A549 treated with dexamethasone at 1 μM for 4 hours (cell line): ENCODE results near the gene KRTAP4-12. TPM values are rescaled to one million over a fixed set of nuclear protein-coding genes. Genes with fewer than 3 reads are reported as not detected.

Experiments used
- total RNA-seq: library from RNA; stranded (reverse); fragments of 200-300 nt; extraction: Qiagen RNA extraction; gene quantifications from 5 replicates; pipeline ENCODE4 v1.2.3, GENCODE V29; 2022

The KRTAP4-12 gene
- total RNA-seq, result not detected in 5 replicates

DNA sequence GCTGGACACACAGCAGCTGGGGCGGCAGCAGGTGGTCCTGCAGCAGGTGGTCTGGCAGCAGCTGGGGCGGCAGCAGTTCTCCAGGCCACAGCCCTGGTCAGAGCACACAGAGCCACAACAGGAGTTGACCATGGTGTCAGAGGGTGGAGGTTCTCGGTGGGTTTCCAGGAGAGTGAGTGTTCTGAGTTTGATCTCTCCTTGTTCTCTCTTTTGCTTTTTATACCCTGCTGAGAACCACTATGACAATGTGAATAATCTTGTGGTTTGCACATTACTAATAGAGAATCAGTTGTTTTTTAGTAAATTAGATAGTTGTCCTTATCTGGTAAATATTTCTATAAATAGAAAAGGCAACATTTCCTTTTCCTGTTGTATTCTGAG is at the start of gene KRTAP4-12:
TSS of gene KRTAP4-12 (minus strand) at position 192 of the 381 bp plus-strand sequence. CDS start at position 132, 60 bp downstream.

DNA sequence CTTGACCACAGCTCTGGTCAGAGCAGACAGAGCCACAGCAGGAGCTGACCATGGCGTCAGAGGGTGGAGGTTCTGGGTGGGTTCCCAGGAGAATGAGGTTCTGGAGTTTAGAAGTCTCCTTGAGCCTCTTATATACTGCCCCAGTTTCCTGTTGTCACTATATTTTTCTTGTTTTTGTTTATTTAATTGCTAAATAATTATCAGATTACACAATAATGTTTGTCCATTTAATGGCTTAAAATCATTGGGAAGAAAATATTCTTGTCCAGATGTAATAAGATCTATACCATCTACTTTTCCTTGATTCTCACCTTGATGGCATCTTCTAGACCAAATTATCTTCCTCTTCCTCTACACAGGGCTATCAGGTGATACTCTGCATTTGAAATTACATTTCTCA is 44.1 kb upstream of the KRTAP4-12 start, which contains the start of gene KRTAP4-3:
TSS of gene KRTAP4-3 (minus strand) at position 101 of the 400 bp plus-strand sequence. CDS start at position 52, 49 bp downstream.

DNA sequence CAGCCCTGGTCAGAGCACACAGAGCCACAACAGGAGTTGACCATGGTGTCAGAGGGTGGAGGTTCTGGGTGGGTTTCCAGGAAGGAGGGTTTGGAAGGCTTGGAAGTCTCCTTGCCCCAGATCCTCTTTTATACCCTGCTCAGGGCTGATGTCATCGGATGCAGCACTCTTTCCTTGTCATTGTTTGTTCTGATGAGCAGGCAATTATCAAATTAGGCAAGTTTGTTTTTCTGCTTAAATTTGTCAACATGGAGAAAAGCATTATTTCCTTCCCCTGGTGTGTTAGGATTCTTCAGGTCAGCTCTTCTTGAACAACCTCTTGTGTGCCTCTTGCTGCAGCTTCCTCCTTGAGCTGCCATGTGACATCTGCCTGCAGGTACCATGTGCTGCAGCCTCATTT is 36.7 kb upstream of the KRTAP4-12 start, which contains the start of gene KRTAP4-4:
TSS of gene KRTAP4-4 (minus strand) at position 101 of the 400 bp plus-strand sequence. CDS start at position 44, 57 bp downstream.

DNA sequence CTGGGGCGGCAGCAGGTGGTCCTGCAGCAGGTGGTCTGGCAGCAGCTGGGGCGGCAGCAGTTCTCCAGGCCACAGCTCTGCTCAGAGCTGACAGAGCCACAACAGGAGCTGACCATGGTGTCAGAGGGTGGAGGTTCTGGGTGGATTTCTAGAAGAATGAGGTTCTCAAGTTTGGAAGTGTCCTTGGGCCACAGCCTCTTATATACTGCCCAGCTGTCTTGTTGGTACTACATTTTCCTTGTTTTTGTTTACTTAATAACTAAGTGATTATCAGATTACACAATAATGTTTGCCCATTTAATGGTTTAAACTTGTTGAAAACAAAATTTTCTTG is 25.6 kb upstream of the KRTAP4-12 start, which contains the start of gene KRTAP4-5:
TSS of gene KRTAP4-5 (minus strand) at position 174 of the 334 bp plus-strand sequence. CDS start at position 116, 58 bp downstream.

DNA sequence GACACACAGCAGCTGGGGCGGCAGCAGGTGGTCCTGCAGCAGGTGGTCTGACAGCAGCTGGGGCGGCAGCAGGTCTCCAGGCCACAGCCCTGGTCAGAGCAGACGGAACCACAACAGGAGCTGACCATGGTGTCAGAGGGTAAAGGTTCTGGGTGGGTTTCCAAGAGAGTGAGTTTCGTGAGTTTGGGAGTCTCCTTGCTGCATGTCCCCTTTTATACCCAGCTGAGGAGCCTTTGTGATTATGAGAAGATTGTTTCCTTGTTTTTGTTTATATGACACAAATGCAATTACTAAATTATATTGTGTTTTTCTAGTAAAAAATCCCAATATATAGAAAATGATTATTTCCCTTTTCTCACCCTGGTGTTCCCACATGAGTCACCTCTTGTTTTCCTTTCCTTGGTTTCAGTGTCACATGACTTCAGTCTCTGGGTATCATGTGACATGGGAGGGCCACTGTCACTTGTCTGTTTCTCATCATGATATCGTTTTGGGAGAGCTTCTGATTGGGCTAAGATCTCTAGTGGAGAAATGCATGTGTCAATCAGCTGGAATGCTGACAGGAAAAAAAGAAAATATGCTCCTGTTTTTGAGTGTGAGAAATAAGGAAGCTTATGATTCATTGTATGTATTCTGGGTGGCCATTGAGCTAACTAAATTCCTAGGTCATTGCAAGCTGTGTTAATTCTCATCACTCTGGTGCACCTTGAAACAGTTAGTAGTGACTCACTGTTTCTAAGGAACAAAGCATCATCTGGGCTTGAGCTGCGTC is 16.6 kb upstream of the KRTAP4-12 start, which contains the start of gene KRTAP4-6:
TSS of gene KRTAP4-6 (minus strand) at position 185 of the 772 bp plus-strand sequence. CDS start at position 128, 57 bp downstream.

DNA sequence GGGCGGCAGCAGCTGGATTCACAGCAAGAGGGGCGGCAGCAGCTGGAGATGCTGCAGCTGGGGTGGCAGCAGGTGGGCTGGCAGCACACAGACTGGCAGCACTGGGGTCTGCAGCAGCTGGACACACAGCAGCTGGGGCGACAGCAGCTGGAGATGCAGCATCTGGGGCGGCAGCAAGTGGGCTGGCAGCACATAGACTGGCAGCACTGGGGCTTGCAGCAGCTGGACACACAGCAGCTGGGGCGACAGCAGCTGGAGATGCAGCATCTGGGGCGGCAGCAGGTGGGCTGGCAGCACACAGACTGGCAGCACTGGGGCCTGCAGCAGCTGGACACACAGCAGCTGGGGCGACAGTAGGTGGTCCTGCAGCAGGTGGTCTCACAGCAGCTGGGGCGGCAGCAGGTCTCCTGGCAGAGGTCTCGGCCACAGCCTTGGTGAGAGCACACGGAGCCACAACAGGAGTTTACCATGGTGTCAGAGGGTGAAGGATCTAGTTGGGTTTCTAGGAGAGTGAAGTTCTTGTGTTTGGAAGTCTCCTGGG is 6.1 kb downstream of the KRTAP4-12 start, which contains the start of gene KRTAP4-11:
TSS of gene KRTAP4-11 (minus strand) at position 528 of the 541 bp plus-strand sequence. CDS start at position 470, 58 bp downstream.

DNA sequence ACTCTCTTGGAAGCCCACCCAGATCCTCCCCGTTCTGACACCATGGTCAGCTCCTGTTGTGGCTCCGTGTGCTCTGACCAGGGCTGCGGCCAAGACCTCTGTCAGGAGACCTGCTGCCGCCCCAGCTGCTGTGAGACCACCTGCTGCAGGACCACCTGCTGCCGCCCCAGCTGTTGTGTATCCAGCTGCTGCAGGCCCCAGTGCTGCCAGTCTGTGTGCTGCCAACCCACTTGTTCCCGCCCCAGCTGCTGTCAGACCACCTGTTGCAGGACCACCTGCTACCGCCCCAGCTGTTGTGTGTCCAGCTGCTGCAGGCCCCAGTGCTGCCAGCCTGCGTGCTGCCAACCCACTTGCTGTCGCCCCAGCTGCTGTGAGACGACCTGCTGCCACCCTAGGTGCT is 18.6 kb downstream of the KRTAP4-12 start, which contains the start of gene KRTAP4-9:
TSS of gene KRTAP4-9 (plus strand) at position 43 of the 400 bp plus-strand sequence. CDS start at position 43, 0 bp downstream.

DNA sequence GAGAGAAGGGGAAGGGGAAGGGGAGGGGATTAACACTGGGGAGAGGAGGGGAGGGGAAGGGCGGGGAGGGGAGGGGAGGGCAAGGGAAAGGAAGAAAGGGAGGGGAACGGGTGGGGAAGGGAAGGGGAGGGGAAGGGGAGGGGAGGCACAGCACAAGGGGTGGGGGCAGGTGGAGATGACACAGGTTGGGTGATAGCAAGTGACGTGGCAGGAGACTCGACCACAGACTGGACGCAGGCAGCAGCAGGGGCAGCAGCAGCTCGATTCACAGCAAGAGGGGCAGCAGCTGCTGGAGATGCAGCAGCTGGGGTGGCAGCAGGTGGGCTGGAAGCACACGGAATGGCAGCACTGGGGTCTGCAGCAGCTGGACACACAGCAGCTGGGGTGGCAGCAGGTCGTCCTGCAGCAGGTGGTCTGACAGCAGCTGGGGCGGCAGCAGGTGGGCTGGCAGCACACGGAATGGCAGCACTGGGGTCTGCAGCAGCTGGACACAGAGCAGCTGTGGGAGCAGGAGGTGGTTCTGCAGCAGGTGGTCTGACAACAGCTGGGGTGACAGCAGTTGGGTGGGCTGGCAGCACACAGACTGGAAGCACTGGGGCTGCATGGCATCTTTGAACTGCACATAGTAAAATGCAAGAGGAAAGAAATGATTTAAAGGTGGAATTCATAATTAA is 22.3 kb downstream of the KRTAP4-12 start, which contains the start of gene KRTAP4-16:
TSS of gene KRTAP4-16 (minus strand) at position 624 of the 674 bp plus-strand sequence. CDS start at position 624, 0 bp downstream.

DNA sequence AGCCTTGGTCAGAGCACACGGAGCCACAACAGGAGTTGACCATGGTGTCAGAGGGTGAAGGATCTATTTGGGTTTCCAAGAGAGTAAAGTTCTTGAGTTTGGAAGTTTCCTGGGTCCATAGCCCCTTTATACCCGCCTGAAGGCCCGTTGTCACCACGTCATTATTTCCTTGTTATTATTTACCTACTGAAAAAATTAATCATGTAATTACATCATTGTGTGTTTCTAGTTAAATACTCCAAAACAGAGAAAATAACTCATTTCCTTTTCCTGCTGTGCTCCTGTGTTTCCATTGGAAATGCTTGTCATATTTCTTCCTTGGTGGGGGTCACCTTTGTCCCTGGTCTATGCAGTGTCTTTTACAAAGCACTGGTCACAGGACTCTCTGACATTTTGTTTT is 25.9 kb downstream of the KRTAP4-12 start, which contains the start of gene KRTAP4-8:
TSS of gene KRTAP4-8 (minus strand) at position 101 of the 400 bp plus-strand sequence. CDS start at position 43, 58 bp downstream.

DNA sequence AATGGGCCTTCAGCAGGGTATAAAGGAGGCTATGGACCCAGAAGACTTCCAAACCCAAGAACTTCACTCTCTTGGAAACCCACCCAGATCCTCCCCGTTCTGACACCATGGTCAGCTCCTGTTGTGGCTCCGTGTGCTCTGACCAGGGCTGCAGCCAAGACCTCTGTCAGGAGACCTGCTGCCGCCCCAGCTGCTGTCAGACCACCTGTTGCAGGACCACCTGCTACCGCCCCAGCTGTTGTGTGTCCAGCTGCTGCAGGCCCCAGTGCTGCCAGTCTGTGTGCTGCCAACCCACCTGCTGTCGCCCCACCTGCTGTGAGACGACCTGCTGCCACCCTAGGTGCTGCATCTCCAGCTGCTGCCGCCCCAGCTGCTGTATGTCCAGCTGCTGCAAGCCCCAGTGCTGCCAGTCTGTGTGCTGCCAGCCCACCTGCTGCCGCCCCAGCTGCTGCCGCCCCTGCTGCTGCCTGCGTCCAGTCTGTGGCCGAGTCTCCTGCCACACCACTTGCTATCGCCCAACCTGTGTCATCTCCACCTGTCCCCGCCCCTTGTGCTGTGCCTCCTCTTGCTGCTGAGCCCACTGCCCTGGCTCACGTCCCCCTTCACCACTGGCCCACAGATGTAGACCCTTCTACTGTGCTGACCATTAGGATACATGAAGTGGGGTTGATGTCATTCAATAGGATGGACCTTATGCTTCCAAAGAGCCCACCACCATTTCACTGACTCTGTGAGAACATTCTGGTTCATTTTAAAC is 39.7 kb downstream of the KRTAP4-12 start, which contains the start of gene KRTAP4-7:
TSS of gene KRTAP4-7 (plus strand) at position 51 of the 757 bp plus-strand sequence. CDS start at position 108, 57 bp downstream.

Other genes starting within 250 kb of the KRTAP4-12 start
- gene KRT20, start 238.9 kb downstream of the KRTAP4-12 start, total RNA-seq, result 0.11 to 0.49 TPM (median 0.19 TPM) in 5 replicates
- gene KRT23, start 186.5 kb downstream of the KRTAP4-12 start, total RNA-seq, result 0.07 to 0.18 TPM (median 0.08 TPM) in 5 replicates
- not detected in 5 replicates for gene KRT39, start 157.2 kb downstream of the KRTAP4-12 start, total RNA-seq
- not detected in 5 replicates for gene KRT40, start 139.9 kb downstream of the KRTAP4-12 start, total RNA-seq
- not detected in 5 replicates for gene KRTAP3-3, start 130.0 kb downstream of the KRTAP4-12 start, total RNA-seq
- gene KRTAP3-2, start 124.3 kb downstream of the KRTAP4-12 start, total RNA-seq, result 0.16 to 0.41 TPM (median 0.28 TPM) in 4 of 5 replicates, not detected in the other
- gene KRTAP3-1, start 115.1 kb downstream of the KRTAP4-12 start, total RNA-seq, result not detected in 5 replicates
- not detected in 5 replicates for gene KRTAP1-5, start 97.0 kb downstream of the KRTAP4-12 start, total RNA-seq
- gene KRTAP1-4, start 94.0 kb downstream of the KRTAP4-12 start, total RNA-seq, result not detected in 5 replicates
- gene KRTAP1-3, start 89.3 kb downstream of the KRTAP4-12 start, total RNA-seq, result not detected in 5 replicates
- gene KRTAP1-1, start 82.7 kb downstream of the KRTAP4-12 start, total RNA-seq, result not detected in 5 replicates
- gene KRTAP2-1, start 76.9 kb downstream of the KRTAP4-12 start, total RNA-seq, result not detected in 5 replicates
- not detected in 5 replicates for gene KRTAP2-2, start 69.0 kb downstream of the KRTAP4-12 start, total RNA-seq
- 0.18 TPM in 1 of 5 replicates, not detected in the others for gene KRTAP2-3, start 64.1 kb downstream of the KRTAP4-12 start, total RNA-seq
- gene KRTAP2-4, start 58.3 kb downstream of the KRTAP4-12 start, total RNA-seq, result not detected in 5 replicates
- gene KRTAP4-7, start 40.0 kb downstream of the KRTAP4-12 start, total RNA-seq, result not detected in 5 replicates
- not detected in 5 replicates for gene KRTAP4-8, start 26.0 kb downstream of the KRTAP4-12 start, total RNA-seq
- not detected in 5 replicates for gene KRTAP4-16, start 22.0 kb downstream of the KRTAP4-12 start, total RNA-seq
- not detected in 5 replicates for gene KRTAP4-9, start 18.8 kb downstream of the KRTAP4-12 start, total RNA-seq
- not detected in 5 replicates for gene KRTAP4-11, start 5.8 kb downstream of the KRTAP4-12 start, total RNA-seq
- gene KRTAP4-6, start 16.4 kb upstream of the KRTAP4-12 start, total RNA-seq, result not detected in 5 replicates
- not detected in 5 replicates for gene KRTAP4-5, start 25.6 kb upstream of the KRTAP4-12 start, total RNA-seq
- gene KRTAP4-4, start 36.6 kb upstream of the KRTAP4-12 start, total RNA-seq, result not detected in 5 replicates
- not detected in 5 replicates for gene KRTAP4-3, start 44.0 kb upstream of the KRTAP4-12 start, total RNA-seq
- not detected in 5 replicates for gene KRTAP4-2, start 54.0 kb upstream of the KRTAP4-12 start, total RNA-seq
- gene KRTAP4-1, start 60.7 kb upstream of the KRTAP4-12 start, total RNA-seq, result 0.14 to 0.25 TPM (median 0.24 TPM) in 3 of 5 replicates, not detected in the others
- not detected in 5 replicates for gene KRTAP9-1, start 65.7 kb upstream of the KRTAP4-12 start, total RNA-seq
- gene KRTAP9-2, start 102.5 kb upstream of the KRTAP4-12 start, total RNA-seq, result not detected in 5 replicates
- not detected in 5 replicates for gene KRTAP9-3, start 108.3 kb upstream of the KRTAP4-12 start, total RNA-seq
- not detected in 5 replicates for gene KRTAP9-8, start 113.8 kb upstream of the KRTAP4-12 start, total RNA-seq
- not detected in 5 replicates for gene KRTAP9-4, start 125.5 kb upstream of the KRTAP4-12 start, total RNA-seq
- not detected in 5 replicates for gene KRTAP9-9, start 131.2 kb upstream of the KRTAP4-12 start, total RNA-seq
- gene KRTAP9-6, start 141.2 kb upstream of the KRTAP4-12 start, total RNA-seq, result not detected in 5 replicates
- not detected in 5 replicates for gene KRTAP9-7, start 151.5 kb upstream of the KRTAP4-12 start, total RNA-seq
- not detected in 5 replicates for gene KRTAP29-1, start 178.7 kb upstream of the KRTAP4-12 start, total RNA-seq
- not detected in 5 replicates for gene KRTAP16-1, start 185.1 kb upstream of the KRTAP4-12 start, total RNA-seq
- gene KRTAP17-1, start 191.5 kb upstream of the KRTAP4-12 start, total RNA-seq, result not detected in 5 replicates
- not detected in 5 replicates for gene KRT33A, start 226.6 kb upstream of the KRTAP4-12 start, total RNA-seq
- not detected in 5 replicates for gene KRT33B, start 245.6 kb upstream of the KRTAP4-12 start, total RNA-seq